SU-DHL-6 (cell line): ENCODE data around the gene POMT2.
A peak's percentile ranks its signal among the peaks of the same experiment; 100 is the strongest.

Source experiments
- H2AFZ ChIP-seq: fragments of 200-600 bp; sonication (generic); 2 replicates; pipeline ENCODE4 v1.6.1; 2014; ENCODE audit warnings: low read depth, mild to moderate bottlenecking, moderate library complexity, mixed read lengths, antibody characterized with exemption, low read length; ENCODE audit not compliant: severe bottlenecking
- H3F3A ChIP-seq: fragments of 200-600 bp; shearing (Covaris generic); 2 replicates; pipeline ENCODE4 v1.6.0; 2016; ENCODE audit warnings: antibody characterized with exemption, mild to moderate bottlenecking; ENCODE audit not compliant: insufficient read depth
- H3K27ac ChIP-seq: fragments of 200-600 bp; sonication (generic); 2 replicates; pipeline ENCODE4 v1.5.1; 2016; ENCODE audit warnings: low read depth, mild to moderate bottlenecking, low read length, moderate library complexity, mixed read lengths
- H3K27me3 ChIP-seq: fragments of 200-600 bp; sonication (generic), shearing (Covaris generic); 2 replicates; pipeline ENCODE4 v1.6.0; 2014; ENCODE audit warnings: mild to moderate bottlenecking, low read length
- H3K36me3 ChIP-seq: fragments of 200-600 bp; sonication (generic); 2 replicates; pipeline ENCODE4 v1.6.1; 2014; ENCODE audit warnings: mild to moderate bottlenecking, low read length, mixed read lengths
- H3K4me2 ChIP-seq: fragments of 300-600, 200-600 bp; shearing (Covaris generic), sonication (generic); 2 replicates; pipeline ENCODE4 v1.6.0; 2014; ENCODE audit warnings: low read length, low read depth, mild to moderate bottlenecking; ENCODE audit not compliant: poor library complexity, severe bottlenecking
- H3K4me3 ChIP-seq: fragments of 200-600 bp; sonication (generic); 2 replicates; pipeline ENCODE4 v1.5.1; 2014; ENCODE audit warnings: antibody characterized with exemption, low read length, mild to moderate bottlenecking, mixed read lengths; ENCODE audit not compliant: insufficient read depth, poor library complexity, severe bottlenecking
- H3K79me2 ChIP-seq: fragments of 200-600 bp; sonication (generic); 2 replicates; pipeline ENCODE4 v1.6.1; 2014; ENCODE audit warnings: mild to moderate bottlenecking, low read length, moderate library complexity; ENCODE audit not compliant: insufficient read depth
- H3K9ac ChIP-seq: fragments of 200-600 bp; sonication (generic); 2 replicates; pipeline ENCODE4 v1.7.0; 2014; ENCODE audit warnings: mild to moderate bottlenecking, low read length
- H3K9me2 ChIP-seq: fragments of 200-600 bp; sonication (generic); replicated peaks from 2 replicates; pipeline ENCODE4 v1.6.1; 2014; ENCODE audit warnings: low read length; ENCODE audit not compliant: insufficient read depth
- H3K9me3 ChIP-seq: fragments of 200-600 bp; sonication (generic); 2 replicates; pipeline ENCODE4 v1.6.1; 2014; ENCODE audit warnings: low read length, mixed read lengths; ENCODE audit not compliant: insufficient read depth
- H4K20me1 ChIP-seq: fragments of 200-600 bp; sonication (generic); 2 replicates; pipeline ENCODE4 v1.6.1; 2014; ENCODE audit warnings: low read depth, mild to moderate bottlenecking, antibody characterized with exemption, low read length, moderate library complexity, mixed read lengths
- CTCF ChIP-seq: fragments of 200-600 bp; sonication (generic); IDR thresholded peaks from one replicate; pipeline ENCODE4 v1.5.1; 2017; ENCODE audit warnings: antibody characterized with exemption, mild to moderate bottlenecking, low read length, moderate library complexity; ENCODE audit not compliant: insufficient read depth, poor library complexity, severe bottlenecking
- EZH2phosphoT487 ChIP-seq: fragments of 200-600 bp; sonication (generic), shearing (Covaris generic); conservative IDR thresholded peaks from 2 replicates; pipeline ENCODE4 v1.6.1; 2018; ENCODE audit warnings: mild to moderate bottlenecking, antibody characterized with exemption, low read length, moderate library complexity, mixed read lengths

The POMT2 gene

GRCh38 chr14:77320238-77320935 lies at the start of gene POMT2:
Gene POMT2, minus strand, starts transcription at chr14:77320883. Its CDS starts 202 bp downstream, at chr14:77320681.
- H3K9ac ChIP-seq, result peak within 1 kb of the TSS; percentile 67
- no peaks in the 10 kb centered on the region for H3K36me3 ChIP-seq
- TF ChIP-seq CTCF (peak; percentile 37), EZH2phosphoT487 (no peak)
- H3K27ac ChIP-seq, result peak within 1 kb of the TSS; percentile 88
- H3K4me2 ChIP-seq, result peak within 1 kb of the TSS; percentile 89
- H3K9me2 ChIP-seq, result no peaks in the 10 kb centered on the region
- H3K4me3 ChIP-seq, result peak within 1 kb of the TSS; percentile 74
- H2AFZ ChIP-seq, result peak within 1 kb of the TSS; percentile 74
- H3K27me3 ChIP-seq, result no peaks in the 10 kb centered on the region
- H3K9me3 ChIP-seq, result no peaks in the 10 kb centered on the region
- H4K20me1 ChIP-seq, result no peaks in the 10 kb centered on the region
- peaks cover 6% of the 10 kb centered on the region; the same call in 1 of the 2 replicates for H3K79me2 ChIP-seq
- H3F3A ChIP-seq, result no peaks in the 10 kb centered on the region

GRCh38 chr14:77369285-77369684 lies 48.6 kb upstream of the POMT2 start:
- H3K4me2 ChIP-seq, result no peak overlapping the region

GRCh38 chr14:77364146-77364545 lies 43.5 kb upstream of the POMT2 start:
- no peak overlapping the region for H3K4me2 ChIP-seq

More at GRCh38 chr14:77369285-77369684, 48.6 kb upstream of the POMT2 start:
- no peaks in the 10 kb centered on the region for H3K9me3 ChIP-seq
- H3F3A ChIP-seq, result peaks cover 30% of the 10 kb centered on the region
- TF ChIP-seq EZH2phosphoT487, result no peak
- TF ChIP-seq CTCF, result no peak
- H3K27ac ChIP-seq, result no peak overlapping the region
- peaks cover 7% of the 10 kb centered on the region; the same call in 1 of the 2 replicates for H4K20me1 ChIP-seq
- no peak overlapping the region for H2AFZ ChIP-seq
- H3K36me3 ChIP-seq, result no peaks in the 10 kb centered on the region; the same call in none of the 2 replicates
- H3K9ac ChIP-seq, result no peak overlapping the region
- H3K4me3 ChIP-seq, result no peak overlapping the region
- peaks cover 59% of the 10 kb centered on the region for H3K79me2 ChIP-seq
- no peaks in the 10 kb centered on the region for H3K9me2 ChIP-seq
- H3K27me3 ChIP-seq, result no peaks in the 10 kb centered on the region

More at GRCh38 chr14:77364146-77364545, 43.5 kb upstream of the POMT2 start:
- Histone ChIP-seq H3K9me3 (0 out of 2 replicates have a peak, but pooled peaks cover 8% of the 10 kb centered on the region), H3K4me3 (no peak overlapping the region), H3K9me2 (no peaks in the 10 kb centered on the region), H2AFZ (no peak overlapping the region), H3K79me2 (peaks cover 67% of the 10 kb centered on the region), H4K20me1 (peaks cover 7% of the 10 kb centered on the region; the same call in 1 of the 2 replicates), H3K27me3 (no peaks in the 10 kb centered on the region), H3F3A (peaks cover 15% of the 10 kb centered on the region; the same call in 1 of the 2 replicates), H3K27ac (no peak overlapping the region), H3K36me3 (peaks cover 16% of the 10 kb centered on the region), H3K9ac (no peak overlapping the region)
- TF ChIP-seq CTCF (no peak), EZH2phosphoT487 (no peak)
